ENCODE measurements around the gene TMEM255B. TPM values are rescaled to one million over a fixed set of nuclear protein-coding genes. Genes with fewer than 3 reads are reported as not detected.

TMEM255B gene
- total RNA-seq, 1 donor from 2014 or later: 13.8 TPM

DNA sequence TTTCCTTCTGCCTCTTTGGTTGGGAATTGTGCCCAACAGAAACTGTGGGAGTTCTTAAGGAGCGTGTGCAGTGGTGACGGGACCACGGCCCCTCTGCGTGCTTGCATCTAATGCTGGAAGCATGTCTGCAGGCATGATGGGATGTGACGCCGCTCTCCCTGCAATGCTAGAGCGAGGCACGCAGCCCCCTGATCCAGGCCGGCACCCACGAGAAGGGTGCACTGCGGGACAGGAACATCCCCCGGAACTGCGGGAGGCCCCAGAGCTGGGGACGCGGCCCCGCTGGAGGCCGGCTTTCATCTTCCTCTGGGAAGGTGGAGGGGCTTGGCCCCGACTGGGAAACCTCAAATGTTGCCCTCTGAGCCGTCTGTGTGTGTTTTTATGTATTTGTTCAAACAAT lies 32.7 kb downstream of the TMEM255B start:
- no peaks in the 10 kb centered on the region for H3K9me3 Mint-ChIP-seq (ENCODE audit: unreplicated experiment)
- no peak overlapping the region for H3K27ac Mint-ChIP-seq (ENCODE audit: unreplicated experiment)
- DNase-seq: no peak
- peaks cover 10% of the 10 kb centered on the region for H3K4me1 Mint-ChIP-seq (ENCODE audit: low read depth, unreplicated experiment)
- H3K27me3 Mint-ChIP-seq (ENCODE audit: unreplicated experiment): no peaks in the 10 kb centered on the region
- H3K36me3 Mint-ChIP-seq (ENCODE audit: unreplicated experiment): peaks cover 3% of the 10 kb centered on the region
- H3K4me3 Mint-ChIP-seq (ENCODE audit: unreplicated experiment): no peak overlapping the region
- TF ChIP-seq, protein P1, sequence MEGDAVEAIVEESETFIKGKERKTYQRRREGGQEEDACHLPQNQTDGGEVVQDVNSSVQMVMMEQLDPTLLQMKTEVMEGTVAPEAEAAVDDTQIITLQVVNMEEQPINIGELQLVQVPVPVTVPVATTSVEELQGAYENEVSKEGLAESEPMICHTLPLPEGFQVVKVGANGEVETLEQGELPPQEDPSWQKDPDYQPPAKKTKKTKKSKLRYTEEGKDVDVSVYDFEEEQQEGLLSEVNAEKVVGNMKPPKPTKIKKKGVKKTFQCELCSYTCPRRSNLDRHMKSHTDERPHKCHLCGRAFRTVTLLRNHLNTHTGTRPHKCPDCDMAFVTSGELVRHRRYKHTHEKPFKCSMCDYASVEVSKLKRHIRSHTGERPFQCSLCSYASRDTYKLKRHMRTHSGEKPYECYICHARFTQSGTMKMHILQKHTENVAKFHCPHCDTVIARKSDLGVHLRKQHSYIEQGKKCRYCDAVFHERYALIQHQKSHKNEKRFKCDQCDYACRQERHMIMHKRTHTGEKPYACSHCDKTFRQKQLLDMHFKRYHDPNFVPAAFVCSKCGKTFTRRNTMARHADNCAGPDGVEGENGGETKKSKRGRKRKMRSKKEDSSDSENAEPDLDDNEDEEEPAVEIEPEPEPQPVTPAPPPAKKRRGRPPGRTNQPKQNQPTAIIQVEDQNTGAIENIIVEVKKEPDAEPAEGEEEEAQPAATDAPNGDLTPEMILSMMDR (IDR thresholded peaks at IDR 0.05; ENCODE audit: partially characterized antibody, unreplicated experiment): no peak

DNA sequence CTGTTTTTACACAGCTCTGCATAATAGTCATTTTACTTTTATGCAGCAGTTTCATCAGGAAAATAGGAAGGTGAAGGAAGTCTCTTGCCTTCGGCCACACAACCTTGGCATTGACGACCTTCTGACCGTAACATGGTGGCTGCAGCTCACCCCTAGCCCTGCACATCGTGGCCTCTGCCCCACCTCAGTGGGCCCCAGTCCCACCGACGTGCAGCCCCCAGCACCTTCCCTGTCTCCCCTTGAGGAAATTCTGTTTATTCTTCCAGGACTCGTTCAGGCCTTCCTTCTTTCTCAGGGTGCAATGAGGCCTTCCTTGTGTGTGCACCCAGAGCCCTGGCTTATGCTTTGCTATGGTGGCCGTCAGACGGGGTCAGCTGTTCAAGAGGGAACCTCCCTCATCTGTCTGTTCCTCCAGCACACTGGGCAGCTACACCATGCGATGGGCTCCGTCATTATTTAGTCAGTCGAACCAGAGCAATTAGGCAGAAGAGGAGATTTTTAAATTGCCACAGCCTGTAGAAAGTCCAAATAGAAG lies 33.3 kb downstream of the TMEM255B start:
- Mint-ChIP-seq H3K9me3 (ENCODE audit: unreplicated experiment) (no peaks in the 10 kb centered on the region), H3K4me1 (ENCODE audit: low read depth, unreplicated experiment) (peaks cover 10% of the 10 kb centered on the region), H3K4me3 (ENCODE audit: unreplicated experiment) (peak overlapping the region; percentile 14), H3K27me3 (ENCODE audit: unreplicated experiment) (no peaks in the 10 kb centered on the region), H3K36me3 (ENCODE audit: unreplicated experiment) (peaks cover 3% of the 10 kb centered on the region), H3K27ac (ENCODE audit: unreplicated experiment) (peak overlapping the region; percentile 69)
- DNase-seq: no peak
- TF ChIP-seq, protein P1 (IDR thresholded peaks at IDR 0.05; ENCODE audit: partially characterized antibody, unreplicated experiment): no peak

DNA sequence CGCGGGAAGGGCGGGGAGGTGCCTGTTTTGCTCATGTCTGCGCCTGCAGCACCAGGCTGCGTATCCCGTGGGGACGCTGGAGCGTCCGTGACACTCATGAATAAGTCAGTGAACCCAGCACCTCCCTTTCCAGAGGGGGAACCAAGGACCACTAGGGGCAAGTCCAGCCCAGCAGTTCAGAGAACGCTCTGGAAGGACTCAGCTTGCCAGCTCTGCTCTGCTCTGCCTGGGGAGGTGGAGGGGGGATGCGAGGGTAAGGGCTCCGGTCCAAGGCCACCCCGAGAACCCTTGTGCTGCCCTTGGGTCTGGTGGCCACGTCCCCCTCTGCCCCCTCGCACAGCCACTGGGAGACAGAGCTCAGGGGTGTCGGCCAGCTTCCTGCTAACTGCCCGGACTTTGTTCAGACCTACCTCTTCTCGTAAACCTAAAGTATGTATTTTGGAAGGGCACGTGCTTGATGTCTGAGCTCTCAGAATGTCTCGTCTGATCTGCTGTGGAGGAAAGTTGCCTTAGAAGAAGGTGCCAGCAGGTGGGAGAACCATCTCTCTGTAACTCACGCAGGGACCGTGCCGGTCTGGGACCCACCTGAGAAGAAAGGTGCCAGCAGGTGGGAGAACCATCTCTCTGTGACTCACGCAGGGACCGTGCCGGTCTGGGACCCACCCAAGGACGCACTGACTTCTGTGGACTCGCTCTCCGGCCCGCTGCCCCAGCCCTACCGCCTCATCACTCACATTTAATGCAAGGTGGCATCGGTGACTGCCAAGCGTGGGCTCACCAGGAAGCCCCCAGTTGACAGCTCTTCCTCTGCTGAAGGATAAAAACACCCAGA lies 34.1 kb downstream of the TMEM255B start:
- no peak for DNase-seq
- Mint-ChIP-seq H3K27ac (ENCODE audit: unreplicated experiment) (no peak overlapping the region), H3K4me1 (ENCODE audit: low read depth, unreplicated experiment) (peaks cover 10% of the 10 kb centered on the region), H3K27me3 (ENCODE audit: unreplicated experiment) (no peaks in the 10 kb centered on the region), H3K36me3 (ENCODE audit: unreplicated experiment) (peaks cover 3% of the 10 kb centered on the region), H3K4me3 (ENCODE audit: unreplicated experiment) (no peak overlapping the region), H3K9me3 (ENCODE audit: unreplicated experiment) (no peaks in the 10 kb centered on the region)
- TF ChIP-seq, protein P1 (IDR thresholded peaks at IDR 0.05; ENCODE audit: partially characterized antibody, unreplicated experiment): no peak

DNA sequence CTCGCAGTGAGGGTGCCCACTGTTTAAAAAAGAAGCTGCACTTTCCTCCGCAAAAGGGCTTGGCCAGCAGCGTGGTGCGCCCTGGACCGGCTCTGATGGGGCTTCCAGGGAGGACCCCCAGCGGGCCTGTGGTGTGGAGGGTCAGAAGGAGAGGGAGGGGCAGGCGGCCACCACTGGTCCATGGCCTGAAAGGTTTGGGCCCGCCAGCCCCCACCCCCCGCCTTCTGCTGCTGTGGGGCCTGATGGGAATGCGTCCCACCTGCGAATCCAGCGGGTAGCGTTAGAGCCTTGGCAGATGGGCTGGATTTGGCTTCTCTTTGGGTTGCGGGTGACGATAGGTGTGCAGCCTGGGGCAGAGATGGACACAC lies 34.7 kb downstream of the TMEM255B start:
- Mint-ChIP-seq H3K27me3 (ENCODE audit: unreplicated experiment) (no peaks in the 10 kb centered on the region), H3K4me1 (ENCODE audit: low read depth, unreplicated experiment) (peaks cover 10% of the 10 kb centered on the region), H3K4me3 (ENCODE audit: unreplicated experiment) (no peak overlapping the region), H3K36me3 (ENCODE audit: unreplicated experiment) (peaks cover 3% of the 10 kb centered on the region), H3K27ac (ENCODE audit: unreplicated experiment) (no peak overlapping the region), H3K9me3 (ENCODE audit: unreplicated experiment) (no peaks in the 10 kb centered on the region)
- DNase-seq: no peak
- TF ChIP-seq, protein P1 (IDR thresholded peaks at IDR 0.05; ENCODE audit: partially characterized antibody, unreplicated experiment): no peak

DNA sequence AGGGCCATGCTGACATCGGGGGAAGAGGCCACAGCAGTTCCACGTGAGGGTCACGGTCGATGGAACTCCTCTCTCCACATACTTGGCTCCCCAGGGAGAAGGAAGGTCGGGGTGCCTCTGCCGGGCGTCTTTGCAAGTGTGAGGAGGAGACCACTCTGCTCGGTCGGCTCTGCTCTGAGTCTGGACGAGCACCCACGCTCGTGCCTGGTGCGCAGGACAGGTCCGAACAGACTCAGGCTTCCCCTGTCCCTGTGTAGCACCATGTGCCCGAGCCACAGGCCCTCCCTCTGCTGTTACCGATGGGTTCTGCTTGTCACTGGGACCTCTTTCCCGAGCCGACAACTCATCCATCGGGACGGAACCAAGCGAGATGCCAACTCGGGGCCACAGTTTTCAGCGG lies 35.1 kb downstream of the TMEM255B start:
- no peak for DNase-seq
- H3K36me3 Mint-ChIP-seq (ENCODE audit: unreplicated experiment): peaks cover 3% of the 10 kb centered on the region
- H3K27ac Mint-ChIP-seq (ENCODE audit: unreplicated experiment): no peak overlapping the region
- TF ChIP-seq, protein P1 (IDR thresholded peaks at IDR 0.05; ENCODE audit: partially characterized antibody, unreplicated experiment): no peak
- peaks cover 12% of the 10 kb centered on the region for H3K4me1 Mint-ChIP-seq (ENCODE audit: low read depth, unreplicated experiment)
- no peaks in the 10 kb centered on the region for H3K27me3 Mint-ChIP-seq (ENCODE audit: unreplicated experiment)
- H3K9me3 Mint-ChIP-seq (ENCODE audit: unreplicated experiment): no peaks in the 10 kb centered on the region
- H3K4me3 Mint-ChIP-seq (ENCODE audit: unreplicated experiment): no peak overlapping the region

Data from glutamatergic neuron (in vitro differentiated cells).